ENCODE data around the gene TMEM151B. TPM values are rescaled to one million over a fixed set of nuclear protein-coding genes. Genes with fewer than 3 reads are reported as not detected.

TMEM151B gene
- total RNA-seq, 3 donors from 2014 or later (not counting 1 experiment from before 2014, with no cell fraction given), result not detected

DNA sequence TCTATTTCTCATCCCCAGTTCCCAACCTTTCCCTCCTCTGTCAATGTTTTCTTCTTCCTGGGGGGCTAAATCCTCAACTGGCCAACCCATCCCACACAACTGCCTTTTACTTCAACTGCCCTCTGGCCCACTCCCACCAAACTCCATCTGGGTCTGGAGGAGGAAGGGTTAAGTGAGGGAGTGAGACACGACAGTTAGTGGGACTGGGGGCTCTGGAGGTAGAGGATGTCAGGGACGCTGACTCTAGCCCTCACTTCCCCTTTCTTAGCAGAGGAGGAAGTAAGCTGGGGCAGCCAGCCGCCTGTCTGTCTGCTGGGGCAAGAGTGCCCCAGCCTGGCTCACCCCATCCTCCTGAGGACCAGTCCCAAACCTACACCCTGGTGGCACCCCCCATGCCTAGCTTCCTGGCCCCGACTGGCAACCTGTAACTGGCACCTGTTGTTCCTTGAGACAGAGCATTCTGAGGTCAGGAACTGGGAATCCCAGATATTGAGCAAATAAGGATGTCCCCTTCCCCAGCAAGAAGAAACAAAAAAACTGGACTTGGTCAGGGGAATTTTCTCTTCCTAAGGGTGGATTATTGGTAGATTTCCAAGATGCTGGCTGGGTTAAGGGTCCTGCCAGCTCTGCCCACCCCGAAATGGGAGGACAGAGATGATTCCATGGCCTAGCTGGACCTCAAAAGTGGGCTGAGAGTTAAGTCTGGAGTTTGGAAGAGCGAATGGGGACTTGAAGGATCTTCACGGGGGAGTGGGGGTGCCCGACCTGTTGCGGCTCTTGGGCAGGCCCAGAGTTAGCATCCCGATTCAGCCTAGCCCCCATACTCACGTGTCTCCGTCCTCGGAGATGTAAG is 5.9 kb upstream of the TMEM151B start:
- intact Hi-C loops (cut with micrococcal nuclease), result loop anchor here (1.0 kb wide), 1 partner anchor 17 kb away; the partner anchor contains the start of gene HSP90AB1
- Mint-ChIP-seq H3K4me3 (peak overlapping the region; percentile 93), H3K36me3 (no peaks in the 10 kb centered on the region), H3K27me3 (ENCODE audit: low read depth in 2 of 2) (peaks cover 7 to 8% of the 10 kb centered on the region in 2 donors), H3K9me3 (no peaks in the 10 kb centered on the region), H3K27ac (peak overlapping the region; percentile 93 to 98), H3K4me1 (peaks cover 19 to 43% of the 10 kb centered on the region in 2 donors)
- peaks cover 18% of the 10 kb centered on the region for H3K36me3 ChIP-seq (ENCODE audit: control insufficient read depth, insufficient read depth, low read length)
- peak overlapping the region; percentile 92 for H3K27ac ChIP-seq (ENCODE audit: low read length)
- TF ChIP-seq, protein P1, sequence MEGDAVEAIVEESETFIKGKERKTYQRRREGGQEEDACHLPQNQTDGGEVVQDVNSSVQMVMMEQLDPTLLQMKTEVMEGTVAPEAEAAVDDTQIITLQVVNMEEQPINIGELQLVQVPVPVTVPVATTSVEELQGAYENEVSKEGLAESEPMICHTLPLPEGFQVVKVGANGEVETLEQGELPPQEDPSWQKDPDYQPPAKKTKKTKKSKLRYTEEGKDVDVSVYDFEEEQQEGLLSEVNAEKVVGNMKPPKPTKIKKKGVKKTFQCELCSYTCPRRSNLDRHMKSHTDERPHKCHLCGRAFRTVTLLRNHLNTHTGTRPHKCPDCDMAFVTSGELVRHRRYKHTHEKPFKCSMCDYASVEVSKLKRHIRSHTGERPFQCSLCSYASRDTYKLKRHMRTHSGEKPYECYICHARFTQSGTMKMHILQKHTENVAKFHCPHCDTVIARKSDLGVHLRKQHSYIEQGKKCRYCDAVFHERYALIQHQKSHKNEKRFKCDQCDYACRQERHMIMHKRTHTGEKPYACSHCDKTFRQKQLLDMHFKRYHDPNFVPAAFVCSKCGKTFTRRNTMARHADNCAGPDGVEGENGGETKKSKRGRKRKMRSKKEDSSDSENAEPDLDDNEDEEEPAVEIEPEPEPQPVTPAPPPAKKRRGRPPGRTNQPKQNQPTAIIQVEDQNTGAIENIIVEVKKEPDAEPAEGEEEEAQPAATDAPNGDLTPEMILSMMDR (IDR thresholded peaks at IDR 0.05), result no peak
- WGBS (ENCODE audit: insufficient coverage), result 0% methylated on average over 13 of the region's 13 CpGs
- ATAC-seq (peak; percentile 15 to 43 (median 21)), DNase-seq (peak; percentile 46 to 67)
- no peaks in the 10 kb centered on the region for H3K9me3 ChIP-seq (ENCODE audit: control insufficient read depth, insufficient read depth, low read length)
- peaks cover 46% of the 10 kb centered on the region for H3K4me1 ChIP-seq (ENCODE audit: control insufficient read depth, insufficient read depth, low read length)
- peak overlapping the region; percentile 94 for H3K4me3 ChIP-seq (ENCODE audit: low read length)
- H3K27me3 ChIP-seq (ENCODE audit: control insufficient read depth, insufficient read depth, low read length), result peaks cover 9% of the 10 kb centered on the region

GRCh38 chr6:44265007-44265721 is 5.1 kb upstream of the TMEM151B start, which contains the start of gene NFKBIE:
TSS of gene NFKBIE (minus strand) at chr6:44265551. CDS start at chr6:44265346, 205 bp downstream.
- no peaks in the 10 kb centered on the region for H3K9me3 Mint-ChIP-seq
- ATAC-seq, result peak; percentile 81 to 95 (median 86)
- H3K36me3 Mint-ChIP-seq, result no peaks in the 10 kb centered on the region
- Histone ChIP-seq H3K27ac (ENCODE audit: low read length) (peak within 1 kb of the TSS; percentile 92), H3K9me3 (ENCODE audit: control insufficient read depth, insufficient read depth, low read length) (no peaks in the 10 kb centered on the region), H3K4me3 (ENCODE audit: low read length) (peak within 1 kb of the TSS; percentile 94), H3K36me3 (ENCODE audit: control insufficient read depth, insufficient read depth, low read length) (peaks cover 12% of the 10 kb centered on the region), H3K4me1 (ENCODE audit: control insufficient read depth, insufficient read depth, low read length) (peaks cover 50% of the 10 kb centered on the region), H3K27me3 (ENCODE audit: control insufficient read depth, insufficient read depth, low read length) (peaks cover 17% of the 10 kb centered on the region)
- H3K4me1 Mint-ChIP-seq, result peaks cover 19 to 49% of the 10 kb centered on the region in 2 donors
- H3K4me3 Mint-ChIP-seq, result peak within 1 kb of the TSS; percentile 93
- peak; percentile 96 to 98 for DNase-seq
- WGBS (ENCODE audit: insufficient coverage), result under 1% methylated on average over 70 of the region's 72 CpGs
- peak within 1 kb of the TSS; percentile 93 to 98 for H3K27ac Mint-ChIP-seq
- intact Hi-C loops (cut with micrococcal nuclease), result loop anchor here (1.0 kb wide), 1 partner anchor 18 kb away; the partner anchor contains the start of gene HSP90AB1
- TF ChIP-seq, protein P1 (IDR thresholded peaks at IDR 0.05), result peak; percentile 28
- peaks cover 11 to 15% of the 10 kb centered on the region in 2 donors for H3K27me3 Mint-ChIP-seq (ENCODE audit: low read depth in 2 of 2)

DNA sequence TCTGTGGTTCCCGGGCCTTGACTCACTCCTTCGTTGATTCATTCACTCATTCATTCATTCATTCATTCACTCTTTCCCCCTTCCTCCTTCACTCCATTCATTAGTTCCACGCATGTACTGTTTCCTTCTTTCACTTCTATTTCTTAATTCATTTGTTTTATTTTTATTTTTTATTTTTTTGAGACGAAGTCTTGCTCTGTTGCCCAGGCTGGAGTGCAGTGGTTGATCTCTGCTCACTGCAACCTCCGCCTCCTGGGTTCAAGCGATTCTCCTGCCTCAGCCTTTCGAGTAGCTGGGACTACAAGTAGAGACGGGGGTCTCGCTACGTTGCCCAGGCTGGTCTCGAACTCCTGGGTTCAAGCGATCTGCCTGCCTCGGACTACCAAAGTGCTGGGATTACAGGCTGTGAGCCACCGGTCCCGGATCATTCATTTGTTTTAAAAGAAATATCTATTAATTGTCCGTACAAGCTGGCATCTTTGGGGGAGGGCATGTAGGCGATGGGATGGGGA is 4.5 kb upstream of the TMEM151B start:
- ATAC-seq, result no peak
- WGBS (ENCODE audit: insufficient coverage), result 66% methylated on average over 15 of the region's 17 CpGs
- Mint-ChIP-seq H3K9me3 (no peaks in the 10 kb centered on the region), H3K27ac (peak overlapping the region; percentile 93 to 98), H3K36me3 (no peaks in the 10 kb centered on the region), H3K27me3 (ENCODE audit: low read depth in 2 of 2) (peaks cover 12 to 15% of the 10 kb centered on the region in 2 donors), H3K4me1 (peaks cover 19 to 48% of the 10 kb centered on the region in 2 donors), H3K4me3 (peak overlapping the region; percentile 93)
- peak overlapping the region; percentile 74 for H3K27ac ChIP-seq (ENCODE audit: low read length)
- H3K27me3 ChIP-seq (ENCODE audit: control insufficient read depth, insufficient read depth, low read length), result peaks cover 17% of the 10 kb centered on the region
- no peak for DNase-seq
- TF ChIP-seq, protein P1 (IDR thresholded peaks at IDR 0.05), result no peak
- peak overlapping the region; percentile 19 for H3K4me3 ChIP-seq (ENCODE audit: low read length)
- peaks cover 50% of the 10 kb centered on the region for H3K4me1 ChIP-seq (ENCODE audit: control insufficient read depth, insufficient read depth, low read length)
- intact Hi-C loops (cut with micrococcal nuclease), result loop anchor here (1.0 kb wide), 1 partner anchor 18 kb away; the partner anchor contains the start of gene HSP90AB1
- no peaks in the 10 kb centered on the region for H3K9me3 ChIP-seq (ENCODE audit: control insufficient read depth, insufficient read depth, low read length)
- peaks cover 8% of the 10 kb centered on the region for H3K36me3 ChIP-seq (ENCODE audit: control insufficient read depth, insufficient read depth, low read length)

Measured in natural killer cell (primary cell).